Activated gamma-delta T cell treated with Interleukin-2 at 50 U/mL for 16 hours (primary cell): ENCODE data around the gene SAP30L.

Experiments
- DNase-seq: peaks from one replicate; pipeline ENCODE4 v3.0.0-alpha.2; 2020

Gene SAP30L

DNA sequence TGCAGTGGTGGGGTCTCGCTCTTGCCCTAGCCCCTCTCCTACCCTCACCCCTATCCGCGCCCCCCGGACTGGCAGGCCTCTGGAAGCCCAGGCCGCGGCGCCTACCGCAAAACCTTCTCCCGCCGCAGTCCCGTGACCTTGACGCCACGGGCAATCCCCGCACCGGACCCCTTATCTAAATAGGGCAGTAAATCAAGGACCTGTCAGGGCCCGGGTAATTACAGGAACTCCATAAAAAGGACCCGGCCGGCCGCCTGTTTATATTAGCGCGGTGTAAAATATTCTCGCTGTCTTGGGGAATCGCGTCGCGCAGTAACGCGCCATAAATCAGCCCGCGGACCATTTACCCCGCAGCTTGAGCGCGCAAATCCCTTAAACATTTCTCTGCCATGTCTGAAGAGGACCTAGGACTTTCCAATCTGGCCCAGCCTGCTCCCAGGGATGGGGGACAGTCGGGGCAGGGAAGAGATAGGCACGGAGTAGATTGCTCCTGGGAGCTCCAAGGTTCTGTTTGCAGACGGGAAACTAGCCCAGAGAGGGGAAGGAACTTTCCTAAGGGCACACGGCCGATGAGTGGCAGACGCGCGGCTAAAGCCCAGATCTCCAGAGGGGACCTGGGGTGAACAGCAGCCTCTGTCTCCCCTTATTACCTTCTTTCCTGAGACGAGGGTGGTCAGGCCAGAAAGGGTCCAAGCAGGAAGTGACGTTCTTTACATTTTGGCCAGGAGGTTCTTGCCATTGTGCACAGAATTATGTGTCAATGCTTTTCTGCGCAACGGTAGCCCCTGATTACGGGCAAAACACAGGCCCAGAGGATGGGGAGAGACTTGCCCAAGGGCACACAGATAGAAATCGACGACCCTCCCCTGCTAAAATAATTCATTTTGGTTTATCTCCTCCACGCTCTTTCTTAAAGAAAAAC is 37.0 kb downstream of the SAP30L start:
- no peak for DNase-seq

DNA sequence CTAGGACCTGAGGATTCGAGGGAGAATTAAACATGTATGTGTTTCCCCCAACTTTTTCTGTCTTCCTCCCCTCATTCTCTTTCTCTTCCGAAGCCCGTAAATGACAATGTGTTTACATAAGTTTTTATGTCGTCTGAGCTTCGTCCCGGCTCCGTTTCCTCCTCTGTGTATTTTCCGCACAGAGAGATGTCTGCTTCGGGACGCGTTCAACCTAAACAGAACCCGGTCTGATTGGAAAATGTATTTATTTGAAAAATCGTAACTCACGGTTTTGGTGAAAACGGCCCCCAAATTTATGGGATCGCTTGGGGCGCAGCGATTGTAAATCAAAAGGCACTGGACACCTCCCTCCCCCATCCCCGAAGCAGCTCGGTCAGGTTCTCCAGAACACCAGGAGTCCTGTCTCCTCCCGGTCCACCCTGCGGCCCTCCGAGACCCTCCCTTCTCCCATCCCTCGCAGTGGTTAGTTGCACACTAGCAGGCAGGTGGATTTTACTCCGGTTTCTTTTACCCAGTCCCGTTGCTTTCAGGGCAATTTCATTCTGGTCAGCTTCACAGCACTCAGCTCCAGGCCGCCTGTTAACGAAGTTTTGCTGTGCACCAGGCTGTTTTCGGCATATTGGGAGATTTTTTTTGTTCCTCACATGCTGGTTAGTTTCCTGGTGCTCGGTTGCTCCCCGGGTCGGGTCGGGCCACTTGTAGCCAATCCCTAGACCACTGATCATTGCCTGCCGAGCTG is 38.0 kb downstream of the SAP30L start:
- no peak for DNase-seq

DNA sequence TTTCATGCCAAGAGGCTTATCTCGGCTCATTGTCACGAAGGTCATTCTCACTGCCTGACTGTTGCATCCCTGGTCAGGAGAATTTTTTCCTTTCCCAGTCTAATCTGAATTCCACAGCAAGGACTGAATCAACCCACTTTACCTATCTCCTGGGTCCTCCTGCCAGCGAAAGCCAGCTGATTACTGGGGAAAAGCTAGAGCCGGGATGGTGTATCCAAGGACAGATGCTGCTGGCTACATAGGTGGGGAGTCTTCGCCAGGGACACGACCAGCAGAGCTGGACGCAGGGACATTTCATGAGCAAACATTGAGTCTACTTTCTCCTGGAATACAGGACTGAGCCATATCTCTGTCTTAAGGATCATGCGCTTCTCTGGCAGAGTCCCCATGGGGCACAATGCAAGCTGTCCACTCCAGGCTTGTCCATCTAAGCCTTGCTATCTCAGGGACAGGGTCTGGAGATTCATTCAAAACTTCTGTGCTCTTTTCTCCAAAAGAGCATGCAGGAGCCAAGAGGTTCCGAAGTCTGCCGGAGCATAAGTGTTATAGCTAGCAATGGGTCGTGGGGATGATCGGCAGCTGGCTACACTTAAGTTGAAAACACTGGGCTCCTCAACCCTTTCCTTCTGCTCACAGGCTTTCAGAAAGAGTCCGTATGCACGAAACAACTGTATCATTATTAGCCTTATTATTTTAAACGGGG is 38.7 kb downstream of the SAP30L start:
- no peak for DNase-seq

DNA sequence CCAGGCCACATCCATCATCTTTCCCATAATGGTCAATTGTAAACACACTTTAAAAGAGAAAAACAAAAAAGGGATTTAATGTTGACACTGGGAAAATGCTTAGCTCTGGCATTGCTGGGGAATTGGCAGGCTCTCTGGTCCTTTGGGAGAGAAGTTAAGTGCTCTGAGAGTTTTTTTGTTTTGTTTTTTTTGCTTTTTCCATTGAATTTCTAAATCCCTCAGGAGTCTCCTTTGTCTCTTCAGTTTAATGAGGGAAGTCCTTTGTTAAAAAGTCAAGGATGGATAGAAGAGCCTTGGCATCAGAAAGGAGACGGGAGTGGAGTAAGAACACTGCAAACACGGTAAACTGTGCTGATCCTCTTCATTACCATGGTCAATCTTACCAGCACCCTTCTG is 39.3 kb downstream of the SAP30L start:
- DNase-seq: no peak

DNA sequence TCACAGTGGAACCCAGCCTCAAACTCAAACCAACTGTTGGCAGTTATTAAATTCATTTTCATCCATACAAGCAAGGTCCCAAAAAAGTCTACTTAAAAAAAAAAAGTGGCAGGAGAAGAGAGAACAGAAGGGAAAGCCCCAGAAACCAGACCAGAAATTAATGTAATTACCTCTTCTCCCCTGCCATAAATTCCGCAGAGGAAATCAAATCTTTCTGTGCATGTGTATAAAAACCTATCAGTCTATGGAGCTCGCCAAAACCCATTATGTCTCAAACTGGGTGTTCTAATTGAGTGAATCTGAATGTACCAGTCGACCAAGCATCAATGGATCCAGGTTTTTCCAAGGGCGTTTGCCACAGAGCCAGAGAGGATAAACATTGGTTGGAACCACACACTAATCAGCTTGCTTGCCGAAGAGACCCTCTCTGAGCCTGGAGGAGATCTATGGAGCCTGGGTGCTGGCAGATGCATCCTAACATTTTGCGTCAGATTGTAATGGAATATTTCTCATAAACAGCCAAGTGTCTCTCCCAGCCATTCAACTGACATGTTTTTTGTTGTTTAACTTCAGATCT is 40.1 kb downstream of the SAP30L start:
- DNase-seq: no peak

DNA sequence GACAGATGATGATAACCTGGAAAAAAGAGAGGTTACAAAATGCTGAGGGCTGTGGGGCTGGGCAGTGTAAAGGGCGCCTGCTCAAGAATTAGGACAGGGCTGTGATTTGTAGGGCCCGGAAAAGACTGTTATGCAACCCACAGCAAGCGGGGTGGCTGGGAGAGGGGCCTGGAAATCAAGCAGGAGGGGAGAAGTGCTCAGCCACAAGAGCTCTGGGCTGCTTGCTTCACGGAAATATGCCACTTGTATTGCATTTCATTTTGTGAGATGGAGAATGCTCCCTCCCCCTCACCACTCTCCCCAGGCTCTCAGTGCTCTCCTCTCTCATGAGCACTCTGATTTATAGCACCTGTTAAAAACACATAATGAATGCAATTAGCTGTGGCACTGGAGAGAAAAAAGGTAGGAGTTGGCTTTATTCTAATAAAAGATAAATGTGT is 40.6 kb downstream of the SAP30L start:
- DNase-seq: no peak

DNA sequence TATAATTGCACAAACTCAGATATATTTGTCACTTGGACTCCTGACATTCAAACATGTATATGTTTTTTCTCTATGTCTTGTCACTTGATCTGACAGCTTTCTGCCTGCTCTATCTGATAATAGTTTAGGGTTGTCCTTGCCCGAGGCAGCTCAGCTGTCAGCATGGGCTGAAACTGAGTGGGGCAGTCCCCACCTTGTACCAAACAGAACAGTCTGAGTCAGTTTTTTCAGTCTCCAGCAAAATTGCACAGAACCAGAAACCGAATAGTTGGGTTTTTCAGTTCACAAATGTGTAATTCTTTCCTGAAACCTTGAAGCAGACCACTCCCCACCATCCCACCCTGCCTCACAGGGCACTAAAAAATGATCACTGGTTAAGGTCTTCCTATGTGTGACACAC is 41.7 kb downstream of the SAP30L start:
- no peak for DNase-seq

DNA sequence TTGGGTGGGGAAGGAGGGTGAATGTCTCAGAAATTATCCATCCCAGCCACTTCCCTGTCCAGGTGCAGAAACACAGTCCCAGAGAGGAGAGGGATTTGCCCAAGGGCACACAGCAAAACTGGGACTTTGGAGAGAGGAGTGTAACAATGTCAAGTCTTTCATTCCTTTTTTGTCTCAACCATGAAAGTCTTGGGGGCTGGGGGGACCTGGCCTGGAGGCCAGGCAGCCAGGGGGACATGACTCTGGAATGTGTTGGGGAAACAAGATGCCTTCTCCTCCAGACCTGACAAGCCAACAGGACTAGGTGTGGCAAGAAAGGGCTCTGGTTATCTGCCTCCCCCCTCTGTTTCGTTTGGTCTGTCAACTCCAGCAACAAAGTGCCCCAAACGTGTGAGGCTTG is 46.1 kb downstream of the SAP30L start:
- no peak for DNase-seq

DNA sequence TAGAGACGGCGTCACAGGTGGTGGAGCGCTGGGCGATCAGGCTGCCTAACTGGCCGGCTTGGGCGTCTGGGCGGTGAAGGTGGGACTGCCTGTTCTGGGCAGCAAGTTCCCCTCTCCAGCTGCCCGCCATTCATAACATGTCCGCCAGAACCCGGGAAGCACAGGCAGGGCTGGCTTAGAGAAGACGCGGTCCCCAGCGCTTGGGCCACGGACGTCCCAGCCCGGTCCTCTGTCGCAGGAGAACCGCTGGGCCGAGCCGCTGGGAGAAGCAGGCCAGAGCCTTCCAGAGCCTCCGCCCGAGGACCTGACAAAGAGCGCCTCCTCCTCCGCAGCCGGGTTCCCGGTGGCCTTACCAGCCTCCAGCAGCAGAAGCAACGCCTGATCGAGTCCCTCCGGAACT is 47.5 kb downstream of the SAP30L start:
- no peak for DNase-seq

DNA sequence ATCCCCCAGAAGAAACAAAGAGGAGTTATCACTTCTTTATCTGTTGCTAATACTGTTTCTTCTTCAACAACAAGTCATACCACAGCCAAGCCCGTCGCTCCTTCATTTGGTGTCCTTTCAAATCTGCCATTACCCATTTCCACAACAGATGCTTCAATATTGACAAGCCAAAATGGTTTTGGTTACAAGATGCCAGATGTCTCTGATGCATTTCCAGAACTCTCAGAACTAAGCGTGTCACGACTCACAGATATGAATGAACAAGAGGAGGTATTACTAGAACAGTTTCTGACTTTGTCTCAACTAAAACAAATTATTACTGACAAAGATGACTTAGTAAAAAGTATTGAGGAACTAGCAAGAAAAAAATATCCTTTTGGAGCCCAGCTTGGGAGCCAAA is 48.2 kb downstream of the SAP30L start:
- no peak for DNase-seq

DNA sequence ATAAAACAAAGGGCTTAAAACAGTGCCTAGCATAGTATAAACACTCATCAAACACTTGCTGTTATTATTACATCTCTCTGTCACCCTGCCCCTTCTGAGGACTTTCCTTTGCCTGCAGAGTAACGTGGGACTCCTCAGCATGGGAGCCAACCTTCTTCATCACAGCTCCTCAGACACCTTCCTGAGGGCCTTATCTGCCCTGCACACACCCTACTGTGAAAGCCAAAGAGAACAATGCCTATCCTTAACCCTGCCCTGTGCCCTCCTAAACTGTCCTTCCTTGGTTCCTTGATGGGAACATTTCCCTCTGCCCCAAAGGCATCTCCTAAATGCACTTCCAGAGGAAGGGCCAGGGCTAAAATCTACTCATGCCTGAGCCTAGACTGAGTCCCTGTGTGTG is 52.8 kb downstream of the SAP30L start:
- no peak for DNase-seq

DNA sequence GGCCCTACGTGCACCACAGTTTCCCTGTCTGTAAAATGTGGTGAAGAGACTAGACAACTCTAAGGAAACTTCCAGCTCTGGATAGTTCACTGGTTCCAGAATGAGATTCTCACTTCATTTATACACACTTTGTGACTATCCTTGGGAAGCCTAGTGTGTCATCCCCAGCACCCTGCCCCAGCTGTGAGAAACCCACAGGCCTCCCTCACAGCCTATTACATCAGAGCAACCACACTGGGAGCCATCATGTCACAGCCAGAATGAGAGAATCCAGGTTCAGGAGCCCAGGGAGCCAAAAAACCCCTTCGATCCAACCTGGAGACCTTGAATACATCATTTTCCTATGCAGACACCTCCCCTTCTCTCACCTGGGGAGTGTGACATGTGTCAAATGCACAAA is 53.2 kb downstream of the SAP30L start:
- no peak for DNase-seq

DNA sequence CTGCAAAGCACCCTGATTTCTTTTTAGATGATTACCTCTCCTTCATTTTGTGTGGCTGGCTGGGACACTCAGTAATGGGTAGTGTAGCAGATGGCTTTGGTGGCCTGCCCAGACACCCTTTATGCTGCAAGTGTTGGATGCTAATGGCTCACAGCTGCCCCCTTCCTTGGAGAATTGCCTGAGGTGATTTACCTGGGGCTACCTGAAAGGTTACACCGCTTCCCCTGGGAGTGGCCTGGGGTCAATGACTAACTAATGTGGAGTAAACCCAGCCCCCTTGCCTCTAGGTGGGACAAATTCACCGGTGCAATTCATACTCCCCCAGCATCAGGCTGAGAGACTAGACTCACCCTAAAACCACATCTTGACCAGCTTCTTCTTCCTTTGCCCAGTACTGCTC is 55.8 kb downstream of the SAP30L start:
- no peak for DNase-seq

DNA sequence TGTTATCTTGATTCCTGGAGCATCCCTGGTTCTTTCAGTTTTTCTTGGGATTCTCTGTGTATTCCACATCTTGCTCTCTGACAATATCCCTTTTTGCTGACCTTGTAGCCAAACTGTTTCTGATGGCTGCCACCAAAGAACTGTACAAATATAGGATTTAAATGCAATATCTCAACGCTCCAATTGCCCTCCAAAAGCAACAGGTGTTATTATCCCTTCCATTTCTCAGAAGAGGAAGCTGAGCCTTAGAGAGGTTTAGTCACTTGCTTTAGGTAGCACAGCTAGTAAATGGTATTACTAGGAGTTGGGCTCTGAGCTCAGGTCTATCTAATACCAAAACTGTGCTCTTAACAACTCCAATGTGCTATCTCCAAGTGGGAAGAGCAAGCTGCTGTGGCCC is 56.4 kb downstream of the SAP30L start:
- no peak for DNase-seq

DNA sequence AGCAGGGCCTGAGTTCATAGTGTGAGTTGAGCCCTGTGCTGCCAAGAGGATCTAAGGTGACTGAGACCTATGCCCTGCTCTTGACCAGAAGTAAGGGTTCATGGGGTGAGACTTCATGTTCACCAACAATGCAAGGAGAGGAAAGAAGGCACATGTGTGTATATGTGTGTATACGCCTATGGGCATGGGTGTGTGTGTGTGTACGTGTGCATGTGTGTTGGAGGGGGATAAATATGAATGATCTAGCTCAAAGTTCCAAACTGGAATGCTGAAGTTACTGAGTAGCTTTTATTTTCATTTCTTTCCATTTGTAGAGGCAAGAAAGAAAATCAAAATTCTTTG is 57.9 kb downstream of the SAP30L start:
- no peak for DNase-seq

DNA sequence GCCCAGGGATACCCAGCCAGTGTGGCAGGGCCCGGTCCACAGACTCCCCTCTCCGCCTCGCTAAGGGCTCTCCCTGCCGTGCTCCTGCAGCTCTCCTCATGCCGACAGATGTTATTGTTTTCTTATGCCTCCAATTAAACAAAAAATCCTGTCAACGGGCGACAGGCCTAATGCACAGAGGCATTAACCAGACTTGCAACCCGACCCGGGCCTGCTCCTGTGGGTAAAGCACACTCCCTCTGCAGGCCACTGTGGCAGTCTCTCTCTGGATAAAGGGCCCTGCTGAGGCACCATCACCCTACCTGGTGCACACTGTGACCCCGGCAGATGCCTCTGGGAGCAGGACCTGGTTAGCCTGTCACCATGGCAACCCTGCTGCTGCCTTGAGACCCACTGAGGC is 59.8 kb downstream of the SAP30L start:
- DNase-seq: no peak

DNA sequence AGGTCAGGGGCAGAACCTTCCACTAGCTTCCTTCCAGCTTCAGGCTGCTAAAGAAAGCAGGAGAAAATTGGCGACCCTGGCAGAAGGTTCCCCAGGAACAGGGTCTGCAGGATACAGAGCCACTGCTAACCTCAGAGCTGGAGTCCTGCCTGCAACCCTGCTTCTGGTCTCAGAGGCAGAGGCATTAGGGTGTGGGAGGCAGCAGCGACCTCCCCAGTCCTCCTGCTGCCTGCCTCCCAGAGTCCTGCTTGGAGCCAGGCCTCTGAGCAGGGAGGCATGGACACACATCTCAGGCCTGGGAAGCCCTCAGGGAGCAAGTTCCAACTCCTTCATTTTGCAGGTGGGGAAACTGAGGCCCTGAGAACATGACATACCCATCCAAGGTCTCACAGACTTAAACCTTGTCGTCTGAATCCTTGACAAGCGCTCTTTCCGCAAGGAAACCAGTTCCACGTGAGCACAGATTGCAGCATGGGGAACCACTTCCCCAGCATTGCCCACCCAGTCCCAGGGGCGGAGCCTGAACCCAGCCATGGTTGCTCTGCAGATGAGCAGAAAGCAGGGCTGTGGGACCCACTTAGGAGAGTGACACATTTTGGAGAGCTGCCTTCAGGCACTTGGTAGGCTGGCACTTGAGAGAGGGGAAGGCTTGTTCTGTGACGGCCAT is 60.4 kb downstream of the SAP30L start:
- no peak for DNase-seq

DNA sequence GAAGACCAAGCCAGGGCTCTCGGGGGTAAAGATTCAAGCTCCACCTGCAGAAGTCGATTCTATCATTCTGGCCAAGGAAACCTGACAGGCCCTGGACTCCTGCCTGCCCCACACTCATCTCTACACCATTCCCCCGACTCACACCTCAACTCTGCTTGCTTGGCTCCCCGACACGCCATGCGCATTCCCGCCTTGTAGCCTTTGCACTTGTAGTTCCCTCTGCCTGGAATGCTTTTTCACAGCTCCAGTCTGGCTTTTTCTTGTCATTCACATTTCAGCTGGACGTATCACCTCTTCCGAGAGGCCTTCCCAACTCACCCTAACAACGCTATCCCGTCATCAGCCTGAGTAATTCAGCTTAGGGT is 60.9 kb downstream of the SAP30L start:
- no peak for DNase-seq

DNA sequence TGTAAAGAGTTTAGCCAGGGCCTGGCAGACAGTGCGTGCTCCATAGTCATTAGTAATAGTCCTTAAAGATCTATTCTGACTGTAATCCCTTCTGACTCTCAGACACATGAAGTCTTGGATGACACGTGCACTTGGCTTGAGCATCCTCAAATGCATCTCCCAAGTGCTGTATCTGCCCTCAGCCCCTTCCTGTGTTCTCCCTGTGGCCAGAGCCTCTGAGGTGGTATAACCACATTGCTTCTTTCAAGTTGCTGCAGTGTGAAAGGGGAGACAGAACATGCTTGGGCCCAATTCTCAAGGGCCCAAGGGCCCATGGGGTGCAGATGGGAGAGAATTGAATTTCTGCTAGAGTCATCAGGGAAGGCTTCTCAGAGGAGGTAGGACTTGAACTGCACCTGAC is 62.3 kb downstream of the SAP30L start:
- DNase-seq: no peak

DNA sequence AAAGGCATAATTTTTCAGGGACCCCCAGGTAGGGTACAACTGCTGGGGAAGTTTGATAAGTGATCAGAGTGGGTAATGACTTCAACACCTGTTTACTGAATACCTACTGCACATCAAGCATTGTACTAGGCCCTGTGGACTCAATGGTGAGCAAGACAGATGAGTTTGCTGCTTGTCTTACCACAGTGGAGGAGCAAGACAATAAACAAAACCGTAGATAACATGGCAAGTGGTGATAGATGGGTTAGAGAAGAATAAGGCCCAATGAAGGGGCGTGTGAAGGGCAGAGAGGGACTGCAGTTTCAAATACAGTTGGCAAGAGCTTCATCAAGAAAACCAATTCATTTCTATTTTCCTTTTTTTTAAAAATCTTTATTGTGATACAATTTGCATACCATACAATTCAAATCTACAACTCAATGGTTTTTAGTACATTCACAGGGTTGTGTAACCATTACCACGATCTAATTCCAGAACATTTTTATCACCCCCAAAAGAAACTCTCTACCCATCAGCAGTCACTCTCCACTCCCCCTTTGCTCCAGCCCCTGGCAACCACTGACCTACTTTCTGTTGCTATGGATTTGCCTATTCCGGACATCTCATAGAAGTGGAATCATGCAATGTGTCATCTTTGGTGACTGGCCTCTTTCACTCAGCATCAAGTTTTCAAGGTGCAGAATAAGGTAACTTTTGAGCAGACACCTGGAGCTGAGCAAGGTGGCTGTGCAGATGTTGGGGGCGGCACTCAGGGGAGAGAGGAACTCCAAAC is 64.2 kb downstream of the SAP30L start:
- DNase-seq: no peak
